Measurements from ENCODE around the gene TMEM119.

TMEM119 gene

DNA sequence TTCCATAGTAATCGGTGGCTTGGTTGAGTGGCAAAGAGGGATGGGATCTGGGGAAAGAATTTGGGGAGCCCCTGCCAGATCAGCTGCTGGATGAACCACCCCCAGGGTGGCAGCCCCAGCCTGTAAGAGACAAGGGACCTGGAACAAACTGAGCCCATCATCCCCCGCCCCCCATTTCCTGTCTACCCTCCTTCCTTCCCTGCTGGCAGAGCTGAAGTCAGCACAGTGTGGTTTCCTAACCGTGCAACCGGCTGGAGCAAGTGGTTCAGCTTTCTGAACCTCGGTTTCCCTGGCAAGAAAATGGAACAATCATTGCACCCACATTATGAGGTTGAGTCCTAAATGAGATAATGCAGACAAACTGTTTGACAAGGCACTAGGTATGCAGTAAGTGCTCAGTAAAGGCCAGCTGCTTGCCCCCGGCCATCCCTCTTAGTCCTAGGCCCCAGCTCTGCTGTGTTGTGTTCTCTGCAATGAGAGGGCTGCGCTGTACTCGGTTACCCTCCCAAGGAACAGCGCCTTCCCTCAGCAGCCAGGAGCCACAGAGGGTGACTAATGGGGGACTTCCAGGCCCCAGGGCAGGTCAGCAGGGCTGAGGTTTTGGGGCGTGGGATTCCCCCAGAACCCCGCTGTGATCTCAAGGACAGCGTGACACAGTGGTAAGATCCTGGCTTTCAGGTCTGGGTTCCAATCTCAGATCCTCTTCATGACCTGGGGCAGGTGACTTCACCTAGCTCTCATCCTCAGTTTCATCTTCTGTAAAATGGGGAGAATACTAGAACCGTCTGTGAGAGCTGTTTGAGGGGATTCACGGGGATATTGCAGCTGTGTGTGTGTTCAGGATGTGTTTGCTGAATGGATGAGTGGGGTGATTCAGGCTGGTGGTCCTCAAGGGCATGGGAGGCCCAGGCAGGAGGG lies 19.3 kb upstream of the TMEM119 start:
- peak; percentile 62 for DNase-seq (ENCODE audit: low spot score)

DNA sequence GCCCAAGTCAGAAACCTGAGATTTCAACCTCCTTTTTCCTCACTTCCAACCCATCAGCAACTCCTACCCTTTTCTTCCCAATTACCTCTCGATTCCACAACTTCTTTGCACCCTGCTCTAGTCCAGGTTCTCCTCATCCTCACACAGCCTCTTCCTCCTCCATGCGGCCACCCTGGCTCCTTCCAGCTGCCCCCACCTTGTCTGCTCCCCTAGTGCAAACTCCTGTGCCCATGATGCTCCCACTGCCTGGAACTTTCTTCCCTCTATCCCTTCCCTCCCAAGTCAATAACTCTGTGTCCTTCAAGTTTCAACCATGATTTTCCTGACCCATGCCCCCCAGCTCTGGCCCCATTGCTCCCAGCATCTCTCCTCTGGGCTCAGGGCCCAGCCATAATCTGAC lies 18.5 kb upstream of the TMEM119 start:
- DNase-seq (ENCODE audit: low spot score), result no peak

DNA sequence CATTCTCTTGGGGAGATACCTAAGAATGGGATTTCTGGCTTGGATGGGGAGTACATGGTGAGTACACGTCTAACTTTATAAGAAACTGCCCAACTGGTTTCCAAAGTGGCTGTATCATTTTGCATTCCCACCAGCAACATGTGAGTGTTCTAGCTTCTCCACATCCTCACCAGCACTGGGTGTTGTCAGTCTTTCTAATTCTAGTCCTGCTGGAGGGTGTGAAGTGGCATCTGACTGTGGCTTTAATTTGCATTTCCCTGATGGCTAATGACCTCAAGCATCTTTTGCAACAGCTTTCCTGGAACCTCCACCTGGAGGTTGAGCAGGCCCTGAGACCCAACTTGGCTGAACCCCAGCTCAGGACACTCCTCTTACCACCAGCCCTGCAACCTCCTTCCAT lies 18.0 kb upstream of the TMEM119 start:
- no peak for DNase-seq (ENCODE audit: low spot score)

DNA sequence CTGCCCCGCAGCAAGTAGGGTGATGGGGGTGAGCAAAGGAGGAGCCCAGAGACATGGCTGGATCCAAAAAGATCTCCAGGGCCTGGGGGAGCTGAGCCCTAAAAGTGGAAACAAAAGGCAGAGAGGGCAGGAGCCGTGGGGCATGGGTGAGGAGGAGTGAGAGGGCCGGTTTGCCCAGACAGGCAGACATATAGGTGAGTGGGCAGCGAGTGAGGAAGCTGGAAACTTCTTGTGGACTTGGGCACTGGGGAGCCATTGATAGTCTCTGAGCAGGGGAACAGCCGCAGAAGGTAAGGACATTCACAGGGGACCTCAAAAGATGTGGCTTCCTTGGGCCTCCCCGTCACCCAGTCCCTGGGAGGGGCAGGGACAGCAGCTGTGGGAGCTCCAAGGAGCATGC lies 16.8 kb upstream of the TMEM119 start:
- no peak for DNase-seq (ENCODE audit: low spot score)

DNA sequence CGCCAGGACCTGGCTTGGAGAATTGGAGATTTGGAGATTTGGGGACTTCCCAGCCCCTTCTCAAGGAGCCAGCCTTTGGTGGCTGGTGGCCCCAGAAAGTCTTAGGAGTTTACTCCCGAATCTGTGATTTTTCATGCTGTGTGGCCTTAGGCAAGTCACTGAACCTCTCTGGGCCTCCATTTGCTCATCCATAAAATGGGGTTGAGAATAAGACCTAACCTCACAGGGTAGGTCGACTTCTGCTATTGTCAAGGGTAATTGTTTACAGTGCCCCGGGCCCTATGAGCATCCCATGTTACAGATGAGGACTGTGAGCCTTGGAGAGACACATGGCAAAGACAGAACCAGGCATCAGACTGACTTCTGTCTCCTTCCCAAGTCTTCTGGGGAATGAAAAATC lies 16.2 kb upstream of the TMEM119 start:
- no peak for DNase-seq (ENCODE audit: low spot score)

DNA sequence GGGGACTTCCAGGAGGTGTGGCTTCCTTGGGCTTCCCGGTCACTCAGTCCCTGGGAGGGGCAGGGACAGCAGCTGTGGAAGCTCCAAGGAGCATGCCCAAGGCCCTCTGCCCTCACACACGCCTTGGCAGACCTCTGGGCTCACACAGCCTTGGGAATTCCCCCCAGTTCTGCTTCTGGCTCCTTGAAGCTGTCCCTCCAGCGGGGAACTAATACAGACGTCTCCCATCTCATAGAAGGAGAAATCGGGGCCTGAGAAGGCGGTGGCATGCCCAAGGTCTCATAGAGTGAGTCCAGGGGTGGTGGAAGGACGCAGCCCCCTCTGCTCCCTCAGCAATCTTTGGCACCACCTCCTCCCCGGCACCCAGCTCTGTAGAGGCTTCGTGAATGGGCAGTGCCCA lies 15.7 kb upstream of the TMEM119 start:
- no peak for DNase-seq (ENCODE audit: low spot score)

DNA sequence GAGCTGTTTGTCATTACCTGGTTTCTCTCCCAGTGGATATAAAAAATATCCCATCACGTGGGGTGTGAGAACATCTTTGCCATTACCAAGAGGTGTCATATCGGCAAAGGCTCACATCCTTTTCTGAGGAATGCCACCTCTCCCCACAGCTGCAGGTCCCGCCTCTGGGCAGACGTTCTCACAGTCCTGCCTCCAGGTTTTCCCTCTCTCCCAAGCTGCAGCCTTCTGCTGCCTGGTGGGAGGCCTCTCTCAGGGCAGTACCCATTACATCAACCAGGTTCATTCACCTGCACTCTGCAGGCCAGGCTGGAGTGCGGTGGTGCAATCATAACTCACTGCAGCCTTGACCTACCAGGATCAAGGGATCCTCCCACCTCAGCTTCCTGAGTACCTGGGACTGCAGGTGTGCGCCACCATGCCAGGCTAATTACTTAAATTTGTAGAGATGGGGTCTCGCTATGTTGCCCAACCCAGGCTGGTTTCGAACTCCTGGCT lies 15.0 kb upstream of the TMEM119 start:
- DNase-seq (ENCODE audit: low spot score), result no peak

DNA sequence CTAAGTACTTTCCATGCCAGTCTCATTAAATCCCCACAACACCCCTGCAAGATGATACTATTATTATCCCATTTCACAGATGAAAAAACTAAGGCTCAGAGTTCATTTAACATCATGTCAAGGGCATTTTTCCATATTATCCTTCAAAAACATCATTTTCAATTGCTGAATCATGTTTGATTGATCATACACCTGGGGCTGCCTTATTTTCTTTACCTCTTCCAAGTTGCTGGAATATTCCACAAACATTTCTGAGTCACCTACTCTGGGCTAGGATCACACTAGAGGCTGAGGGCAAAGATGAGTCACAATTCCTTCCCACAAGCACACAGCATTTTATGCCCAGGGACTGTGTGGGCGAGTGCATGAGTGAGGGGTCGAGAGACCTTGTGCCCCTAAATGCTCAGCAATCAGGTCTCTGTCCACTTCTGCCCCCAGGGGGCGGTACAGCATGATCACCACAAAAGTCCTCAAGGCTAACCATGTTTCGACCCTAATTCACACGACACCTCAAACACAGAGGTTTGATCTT lies 14.1 kb upstream of the TMEM119 start:
- no peak for DNase-seq (ENCODE audit: low spot score)

DNA sequence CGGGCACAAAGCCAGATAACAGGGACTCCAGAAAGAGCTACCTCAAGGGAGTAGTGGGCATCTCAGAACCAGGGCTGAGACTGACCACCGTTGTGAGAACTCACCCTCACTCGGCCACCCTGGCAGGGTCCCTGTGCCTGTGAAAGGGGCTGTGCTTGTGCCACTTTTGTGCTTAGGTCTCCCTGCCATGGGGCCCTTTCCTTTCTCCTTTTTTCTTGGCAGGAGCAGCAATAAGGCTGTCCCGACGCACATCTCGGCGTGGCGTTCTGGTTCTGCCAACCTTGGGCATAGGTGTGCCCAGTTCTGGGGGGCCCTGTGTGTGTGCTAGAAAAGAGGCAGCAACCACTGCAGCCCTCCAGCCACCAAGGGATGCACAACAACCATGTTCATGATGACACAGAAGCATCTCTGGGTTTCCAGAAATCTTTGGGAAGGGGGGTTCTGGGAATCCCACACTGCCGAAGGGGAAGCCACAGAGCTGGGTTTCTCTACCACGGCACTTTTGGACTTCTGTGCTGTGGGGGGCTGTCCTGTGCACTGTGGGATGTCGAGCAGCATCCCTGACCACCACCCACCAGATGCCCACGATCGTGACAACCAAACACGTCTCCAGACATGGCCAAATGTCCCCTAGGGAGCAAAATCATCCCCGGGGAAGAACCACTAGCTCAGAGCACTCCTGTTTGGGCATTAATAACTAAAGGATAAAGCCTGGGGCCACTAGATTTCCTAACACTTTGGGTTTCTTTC lies 13.1 kb upstream of the TMEM119 start:
- no peak for DNase-seq (ENCODE audit: low spot score)

DNA sequence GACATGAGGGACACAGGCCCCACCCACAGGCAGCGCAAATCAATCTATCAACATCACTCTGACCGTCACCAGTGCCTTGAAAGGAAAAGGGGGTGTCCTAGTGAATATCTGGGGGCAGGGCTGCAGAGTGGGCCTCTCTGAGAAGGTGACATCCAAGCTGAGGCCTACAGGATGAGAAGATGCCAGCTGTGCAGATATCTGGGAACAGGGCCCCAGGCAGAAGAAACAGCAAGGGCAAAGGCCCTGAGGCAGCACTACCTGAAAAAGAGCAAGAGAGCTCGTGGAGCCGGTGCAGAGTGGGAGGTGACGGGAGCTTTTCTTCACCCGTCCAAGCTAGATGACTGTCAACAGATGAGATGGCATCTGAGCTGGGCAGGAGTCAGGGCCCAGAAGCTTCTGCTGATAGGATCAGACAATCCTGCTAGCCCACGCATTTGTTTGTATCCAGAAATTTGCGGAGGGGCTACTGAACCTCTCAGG lies 12.5 kb upstream of the TMEM119 start:
- no peak for DNase-seq (ENCODE audit: low spot score)

DNA sequence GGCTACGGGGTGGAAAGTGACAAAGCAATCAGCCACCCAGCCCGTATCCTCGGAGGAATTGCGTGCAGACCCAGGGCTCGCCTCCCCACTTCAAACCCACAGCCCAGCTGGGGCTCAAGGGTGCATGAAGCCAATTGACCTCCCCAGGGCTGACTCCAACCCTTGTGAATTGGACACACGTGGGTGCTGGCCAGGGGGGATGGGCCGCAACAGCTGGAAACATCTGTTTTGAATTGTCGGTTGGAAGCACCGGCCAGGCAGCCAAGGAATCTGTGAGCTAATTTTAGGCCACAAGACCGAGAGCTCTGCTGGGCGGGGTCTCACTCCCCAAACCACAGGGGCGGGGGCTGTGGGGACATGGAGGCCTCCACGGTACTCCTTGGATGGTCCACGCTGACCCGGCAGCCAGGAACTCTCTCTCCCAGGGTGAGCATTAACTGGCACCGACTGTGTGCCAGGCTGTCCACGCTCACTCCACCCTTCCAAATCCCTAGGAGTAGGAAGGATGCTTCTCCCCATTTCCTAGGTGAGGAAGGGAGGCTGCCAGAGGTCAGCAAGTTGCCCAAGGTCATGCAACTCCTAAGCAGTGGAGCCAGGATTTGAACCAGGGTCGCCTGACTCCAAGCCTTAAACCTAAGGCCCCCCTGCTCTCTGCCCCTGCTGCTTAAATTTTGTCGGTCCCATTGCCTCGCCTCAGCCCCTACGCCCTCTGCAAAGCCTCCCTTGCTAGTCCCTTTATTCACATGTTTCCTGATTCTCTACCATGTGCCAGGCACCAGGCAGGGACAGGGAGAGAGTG lies 11.9 kb upstream of the TMEM119 start:
- DNase-seq (ENCODE audit: low spot score), result no peak

DNA sequence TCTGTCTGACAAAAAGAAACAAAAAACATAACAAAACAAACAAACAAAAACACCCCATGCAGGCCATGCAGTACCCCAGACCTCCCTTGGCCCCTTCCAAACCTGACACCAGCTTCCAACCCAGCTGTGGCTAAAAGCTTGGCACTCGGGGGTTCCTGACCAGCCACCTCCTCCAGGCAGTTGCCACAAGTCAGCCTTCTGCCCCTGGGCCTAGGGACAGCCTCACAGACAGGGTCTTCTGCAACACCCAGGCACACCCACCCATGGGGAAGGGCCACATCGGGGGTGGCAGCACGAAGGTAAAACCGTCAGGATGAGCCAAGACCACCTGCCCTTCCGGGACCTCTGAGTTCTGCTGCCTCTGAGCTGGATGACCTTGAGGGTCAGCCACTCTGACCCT lies 10.7 kb upstream of the TMEM119 start:
- DNase-seq (ENCODE audit: low spot score), result no peak

DNA sequence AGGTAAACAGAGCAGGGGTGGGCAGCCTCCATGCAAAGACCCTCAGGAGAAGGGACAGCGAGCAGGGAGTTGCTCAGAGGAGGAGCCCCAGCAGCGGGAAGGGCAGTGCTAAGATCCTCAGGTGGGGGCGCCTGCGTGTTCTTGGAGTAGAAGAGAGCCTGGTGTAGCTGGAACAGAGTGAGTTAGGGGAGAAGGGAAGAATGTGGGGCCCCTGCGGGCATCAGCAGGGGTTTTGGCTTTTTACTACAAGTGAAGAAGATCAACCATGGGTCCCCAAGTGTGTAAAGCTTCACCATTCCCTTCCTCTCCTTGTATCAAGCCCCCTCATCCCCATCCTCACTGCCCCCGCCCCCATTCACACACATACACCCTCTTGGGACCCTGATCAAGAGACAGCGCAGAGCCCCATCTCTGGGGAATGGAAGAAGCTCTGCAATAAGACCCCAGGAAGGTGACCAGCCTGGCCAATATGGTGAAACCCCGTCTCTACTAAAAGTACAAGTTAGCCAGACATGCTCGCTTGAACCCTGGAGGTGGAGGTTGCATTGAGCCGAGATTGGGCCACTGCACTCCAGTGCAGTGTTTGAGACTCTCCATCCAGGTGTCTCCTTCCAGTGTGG lies 10.2 kb upstream of the TMEM119 start:
- no peak for DNase-seq (ENCODE audit: low spot score)

DNA sequence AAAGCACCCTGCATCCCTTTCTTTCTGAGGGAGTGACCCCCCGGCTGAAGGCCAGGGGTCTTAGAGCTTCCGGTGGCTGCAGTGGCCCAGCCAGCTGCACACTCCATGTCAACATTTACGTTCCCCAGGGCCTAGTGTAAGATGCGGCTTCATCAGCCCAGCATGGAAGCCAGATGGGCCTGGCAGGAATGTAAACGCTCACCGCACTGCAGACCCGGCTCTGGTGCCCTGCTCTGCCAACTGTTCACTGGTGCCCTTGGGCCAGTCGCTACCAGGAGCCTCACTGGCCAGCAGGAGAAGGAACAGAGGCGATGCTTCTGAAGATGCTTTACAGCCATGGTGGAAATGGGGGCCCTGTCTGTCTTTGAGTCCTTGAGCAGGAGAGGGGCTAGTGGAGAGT lies 8.6 kb upstream of the TMEM119 start:
- no peak for DNase-seq (ENCODE audit: low spot score)

DNA sequence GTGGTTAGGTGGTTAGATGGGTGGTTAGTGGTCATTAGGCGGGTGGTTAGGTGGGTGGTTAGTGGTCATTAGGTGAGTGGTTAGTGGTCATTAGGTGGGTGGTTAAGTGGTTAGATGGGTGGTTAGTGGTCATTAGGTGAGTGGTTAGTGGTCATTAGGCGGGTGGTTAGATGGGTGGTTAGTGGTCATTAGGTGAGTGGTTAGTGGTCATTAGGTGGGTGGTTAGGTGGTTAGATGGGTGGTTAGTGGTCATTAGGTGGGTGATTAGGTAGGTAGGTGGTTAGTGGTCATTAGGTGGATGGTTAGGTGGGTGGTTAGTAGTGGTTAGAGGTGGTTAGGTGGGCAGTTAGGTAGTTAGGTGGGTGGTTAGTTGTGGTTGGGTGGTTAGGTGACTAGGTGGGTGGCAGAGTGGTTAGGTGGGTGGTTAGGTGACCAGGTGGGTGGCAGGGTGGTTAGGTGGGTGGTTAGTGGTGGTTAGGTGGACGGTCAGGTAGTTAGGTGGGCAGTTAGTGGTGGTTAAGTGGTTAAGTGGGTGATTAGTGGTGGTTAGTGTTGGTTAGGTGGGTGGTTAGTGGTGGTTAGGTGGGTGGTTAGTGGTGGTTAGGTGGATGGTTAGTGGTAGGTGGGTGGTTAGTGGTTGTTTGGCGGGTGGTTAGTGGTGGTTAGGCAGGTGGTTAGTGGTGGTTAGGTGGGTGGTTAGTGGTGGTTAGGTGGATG lies 8.0 kb upstream of the TMEM119 start:
- no peak for DNase-seq (ENCODE audit: low spot score)

DNA sequence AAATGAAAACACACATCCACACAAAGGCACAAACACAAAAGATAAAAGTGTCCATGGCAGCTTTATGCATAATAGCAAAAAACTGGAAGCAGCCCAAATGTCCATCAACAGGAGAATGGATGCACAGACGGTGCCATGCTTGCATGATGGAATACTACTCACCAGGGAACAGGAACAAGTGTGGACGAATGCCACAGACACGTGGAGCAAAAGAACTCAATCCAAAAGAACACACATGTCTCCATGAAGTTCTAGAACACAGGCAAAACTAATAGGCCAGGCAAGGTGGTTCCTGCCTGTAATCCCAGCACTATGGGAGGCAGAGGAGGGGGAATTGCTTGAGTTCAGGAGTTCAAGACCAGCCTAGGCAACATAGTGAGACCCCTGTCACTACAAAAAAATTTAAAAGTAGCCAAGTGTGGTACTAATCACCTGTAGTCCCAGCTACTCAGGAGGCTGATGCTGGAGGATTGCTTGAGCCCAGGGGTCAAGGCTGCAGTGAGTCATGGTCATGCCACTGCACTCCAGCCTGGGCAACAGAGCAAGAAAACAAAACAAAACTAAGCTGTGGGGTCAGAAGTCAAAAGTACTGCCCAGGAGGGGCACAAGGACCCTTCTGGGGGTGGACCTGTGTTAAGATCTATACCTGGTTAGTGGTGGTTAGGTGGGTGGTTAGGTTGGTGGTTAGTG lies 7.3 kb upstream of the TMEM119 start:
- DNase-seq (ENCODE audit: low spot score), result no peak

DNA sequence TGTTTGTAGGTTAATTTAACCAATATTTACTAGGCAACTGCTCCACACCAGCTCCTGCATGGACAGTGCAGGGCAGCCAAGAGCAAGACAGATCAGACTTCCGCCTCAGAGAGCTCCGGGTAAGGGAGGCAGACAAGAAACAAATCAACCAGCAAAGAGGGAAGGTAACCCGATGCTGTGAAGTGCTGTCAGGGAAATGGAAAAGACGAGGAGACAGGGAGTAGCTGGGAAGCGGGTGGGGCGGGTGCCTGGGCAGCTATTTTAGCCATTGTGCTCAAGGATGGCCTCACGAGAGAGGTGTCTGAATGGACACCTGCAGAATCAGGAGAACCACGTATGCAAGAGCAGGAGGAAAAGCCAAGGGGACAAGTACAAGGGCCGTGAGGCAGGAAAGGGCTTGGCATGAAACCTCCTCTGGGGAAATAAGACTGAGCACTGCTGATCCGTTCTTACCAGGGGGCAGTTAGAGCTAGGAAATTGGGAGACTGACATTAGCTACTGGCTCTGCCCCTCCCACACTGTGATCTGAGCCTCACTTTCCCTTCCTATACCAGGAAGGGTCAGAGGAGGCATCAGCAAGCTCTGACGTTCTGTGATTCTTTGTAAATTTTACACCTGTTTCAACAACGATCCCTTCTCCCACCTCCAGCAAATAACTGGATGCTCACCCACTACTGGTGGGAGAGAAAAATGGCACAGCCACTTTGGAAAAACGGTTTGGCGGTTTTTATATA lies 6.5 kb upstream of the TMEM119 start:
- no peak for DNase-seq (ENCODE audit: low spot score)

DNA sequence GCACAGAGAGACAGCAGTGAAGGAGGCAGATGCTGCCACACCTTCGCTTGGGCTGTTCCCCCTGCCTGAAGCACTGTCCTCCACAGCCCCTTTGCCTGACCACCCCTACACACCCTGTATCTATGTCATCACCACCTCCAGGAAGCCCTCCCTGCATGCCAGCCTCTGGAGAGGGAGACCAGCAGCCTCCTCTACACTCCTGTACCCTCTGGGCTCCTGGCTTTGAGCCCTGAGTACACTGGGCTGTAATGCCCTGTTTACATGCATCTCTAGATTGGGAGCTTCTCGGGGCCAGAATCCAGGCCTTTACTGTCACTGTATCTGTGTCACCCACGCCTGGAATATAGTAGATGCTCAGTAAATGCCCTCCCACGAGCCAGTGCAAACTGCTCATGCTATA lies 5.9 kb upstream of the TMEM119 start:
- DNase-seq (ENCODE audit: low spot score), result no peak

DNA sequence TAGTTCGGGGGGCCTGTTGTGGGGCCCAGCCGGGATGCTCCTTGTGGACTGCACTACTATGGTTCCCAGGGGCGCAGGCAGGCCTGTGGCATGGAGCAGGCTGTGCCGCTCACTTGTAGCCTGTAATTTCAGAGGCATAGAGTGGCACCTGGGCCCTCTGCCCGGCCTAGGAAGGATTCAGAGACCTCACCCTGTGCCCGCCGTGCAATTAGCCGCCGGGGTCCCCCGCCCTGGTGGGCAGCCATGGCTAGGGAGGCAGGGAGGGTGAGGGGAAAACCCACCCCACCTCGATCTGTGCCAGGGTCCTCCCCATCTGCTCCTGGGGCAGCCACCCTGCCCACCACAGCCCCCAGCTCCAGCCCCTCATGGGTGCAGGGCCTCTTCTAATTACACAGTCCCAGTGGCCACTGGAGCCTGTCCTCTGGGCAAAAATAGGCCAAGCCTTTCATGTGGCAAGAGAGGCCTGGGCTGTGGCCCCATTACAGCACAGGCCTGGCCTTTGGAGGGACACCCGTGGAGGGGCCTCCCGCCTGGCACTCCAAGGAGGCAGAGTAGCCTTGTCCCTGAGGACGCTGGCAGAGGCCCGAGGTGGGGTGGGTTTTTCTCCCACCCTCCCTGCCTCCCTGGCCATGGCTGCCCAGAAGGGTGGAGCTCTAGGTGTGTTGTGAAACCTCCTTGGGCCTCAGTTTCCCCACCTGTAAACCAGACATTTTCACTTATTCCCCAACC lies 5.3 kb upstream of the TMEM119 start:
- no peak for DNase-seq (ENCODE audit: low spot score)
